ENCODE data around the gene MRC2.

GRCh38 chr17:62630365-62631085 lies 3.1 kb downstream of the MRC2 start:
- TF ChIP-seq CTCF (IDR thresholded peaks at IDR 0.05; ENCODE audit: insufficient read depth, low read depth, low read length) (no peak), EZH2 (IDR thresholded peaks at IDR 0.05; ENCODE audit: insufficient read depth, low read length) (no peak)
